HEK293 (cell line): ENCODE measurements around the gene PLPP6.
A peak's percentile ranks its signal among the peaks of the same experiment; 100 is the strongest.

ENCODE experiments used
- CTCF ChIA-PET: fragments of 350-600 bp; formaldehyde crosslinking; extraction: SDS; loops from one replicate; lab custom pipeline; 2021; ENCODE audit warnings: antibody characterized with exemption; lab: Yijun Ruan, JAX
- POLR2A ChIA-PET: fragments of 300-600 bp; formaldehyde crosslinking; extraction: SDS; loops from one replicate; lab custom pipeline; 2020; ENCODE audit warnings: antibody characterized with exemption, inconsistent platforms; lab: Yijun Ruan, JAX
- H3K27ac ChIP-seq: fragments of 200-500 bp; sonication (Bioruptor generic); 2 replicates; pipeline ENCODE4 v1.5.1; 2014; ENCODE audit warnings: low read depth, low read length, control low read depth, inconsistent platforms; ENCODE audit errors: extremely low read depth
- H3K36me3 ChIP-seq, 2 experiments: fragments of 200-500 bp in 1 of 2; sonication (Bioruptor generic) in 1 of 2; 1 replicate in 1 of 2; 2 replicates in 1 of 2; pipeline ENCODE4 v1.5.1; 2014 to 2017; ENCODE audit warnings: inconsistent platforms in 2 of 2, low read length in 2 of 2; ENCODE audit not compliant: control insufficient read depth in 2 of 2, insufficient read depth in 1 of 2
- H3K4me1 ChIP-seq: fragments of 200-500 bp; sonication (Bioruptor generic); 2 replicates; pipeline ENCODE4 v1.5.1; 2014; ENCODE audit warnings: mild to moderate bottlenecking, low read length, inconsistent platforms; ENCODE audit not compliant: control insufficient read depth, insufficient read depth
- H3K4me3 ChIP-seq: 2 replicates; pipeline ENCODE4 v1.5.1; 2011; ENCODE audit warnings: low read depth, mild to moderate bottlenecking, control low read depth, low read length, moderate library complexity
- H3K9me3 ChIP-seq: fragments of 200-500 bp; sonication (Bioruptor generic); 2 replicates; pipeline ENCODE4 v1.5.1; 2014; ENCODE audit warnings: low read depth, low read length, inconsistent platforms; ENCODE audit not compliant: control insufficient read depth, insufficient read depth
- BCL11B ChIP-seq: fragments of 450-650 bp; formaldehyde crosslinking; IDR thresholded peaks from 2 replicates; pipeline ENCODE4 v1.5.1; 2016; ENCODE audit warnings: low read depth, missing biosample characterization, missing genetic modification characterization
- EGR2 ChIP-seq: fragments of 450-650 bp; formaldehyde crosslinking; IDR thresholded peaks from 2 replicates; pipeline ENCODE4 v1.5.1; 2016; ENCODE audit warnings: low read depth, missing biosample characterization, missing genetic modification characterization
- HOXC10 ChIP-seq: sonication (generic); formaldehyde crosslinking; IDR thresholded peaks from 2 replicates; pipeline ENCODE4 v1.8.1; 2023; ENCODE audit warnings: mild to moderate bottlenecking, missing genetic modification reagents
- KLF9 ChIP-seq: fragments of 450-650 bp; formaldehyde crosslinking; IDR thresholded peaks from 2 replicates; pipeline ENCODE4 v1.5.1; 2016; ENCODE audit warnings: missing biosample characterization, missing genetic modification characterization, low read depth
- REPIN1 ChIP-seq: fragments of 450-650 bp; formaldehyde crosslinking; IDR thresholded peaks from 2 replicates; pipeline ENCODE4 v1.5.1; 2017; ENCODE audit warnings: missing biosample characterization, missing genetic modification characterization, low read depth
- TCF7L2 ChIP-seq: IDR thresholded peaks from 2 replicates; pipeline ENCODE4 v1.6.1; 2011; ENCODE audit warnings: low read depth, mild to moderate bottlenecking, inconsistent platforms, low read length, moderate library complexity, borderline replicate concordance
- ZBTB20 ChIP-seq: fragments of 450-650 bp; formaldehyde crosslinking; IDR thresholded peaks from 2 replicates; pipeline ENCODE4 v1.5.1; 2016; ENCODE audit warnings: missing biosample characterization, missing genetic modification characterization
- ZBTB7A ChIP-seq: fragments of 450-650 bp; formaldehyde crosslinking; IDR thresholded peaks from 2 replicates; pipeline ENCODE4 v1.5.1; 2016; ENCODE audit warnings: low read depth, missing biosample characterization, missing genetic modification characterization
- ZFHX2 ChIP-seq: fragments of 450-650 bp; formaldehyde crosslinking; conservative IDR thresholded peaks from 2 replicates; pipeline ENCODE4 v1.5.1; 2016; ENCODE audit warnings: missing biosample characterization, missing genetic modification characterization
- ZFP3 ChIP-seq: fragments of 450-650 bp; formaldehyde crosslinking; IDR thresholded peaks from 2 replicates; pipeline ENCODE4 v1.5.1; 2016; ENCODE audit warnings: low read depth, missing biosample characterization, missing genetic modification characterization
- ZNF121 ChIP-seq: fragments of 450-650 bp; formaldehyde crosslinking; IDR thresholded peaks from 2 replicates; pipeline ENCODE4 v1.5.1; 2016; ENCODE audit warnings: missing biosample characterization, missing genetic modification characterization
- ZNF174 ChIP-seq: fragments of 450-650 bp; formaldehyde crosslinking; IDR thresholded peaks from 2 replicates; pipeline ENCODE4 v1.5.0; 2017; ENCODE audit warnings: missing biosample characterization, mild to moderate bottlenecking, missing genetic modification characterization
- ZNF175 ChIP-seq: fragments of 450-650 bp; formaldehyde crosslinking; IDR thresholded peaks from 2 replicates; pipeline ENCODE4 v1.5.1; 2016; ENCODE audit warnings: missing biosample characterization, missing genetic modification characterization
- ZNF214 ChIP-seq: fragments of 450-650 bp; formaldehyde crosslinking; IDR thresholded peaks from 2 replicates; pipeline ENCODE4 v1.5.1; 2017; ENCODE audit warnings: missing biosample characterization, mild to moderate bottlenecking, missing genetic modification characterization, borderline replicate concordance
- ZNF600 ChIP-seq: fragments of 450-650 bp; formaldehyde crosslinking; IDR thresholded peaks from 2 replicates; pipeline ENCODE4 v1.5.1; 2016; ENCODE audit warnings: missing biosample characterization, missing genetic modification characterization
- ZNF654 ChIP-seq: fragments of 450-650 bp; formaldehyde crosslinking; IDR thresholded peaks from 2 replicates; pipeline ENCODE4 v1.5.1; 2016; ENCODE audit warnings: low read depth, missing biosample characterization, missing genetic modification characterization
- ZNF658 ChIP-seq: fragments of 450-650 bp; formaldehyde crosslinking; IDR thresholded peaks from 2 replicates; pipeline ENCODE4; 2016; ENCODE audit warnings: missing biosample characterization, missing genetic modification characterization
- ZNF677 ChIP-seq: fragments of 450-650 bp; IDR thresholded peaks from 2 replicates; pipeline ENCODE4 v1.5.0; 2018; ENCODE audit warnings: missing biosample characterization, mild to moderate bottlenecking, missing genetic modification characterization, moderate library complexity
- ZNF776 ChIP-seq: fragments of 450-650 bp; formaldehyde crosslinking; IDR thresholded peaks from 2 replicates; pipeline ENCODE4 v1.5.0; 2017; ENCODE audit warnings: missing biosample characterization, missing genetic modification characterization, borderline replicate concordance
- TF ChIP-seq, protein P1 (sequence below): fragments of 450-650 bp; formaldehyde crosslinking; IDR thresholded peaks from 2 replicates; pipeline ENCODE4 v1.5.1; 2017; ENCODE audit warnings: missing biosample characterization, missing genetic modification characterization
- TF ChIP-seq, protein P2 (sequence below): fragments of 450-650 bp; formaldehyde crosslinking; IDR thresholded peaks from 2 replicates; pipeline ENCODE4 v1.5.1; 2016; ENCODE audit warnings: missing biosample characterization, missing genetic modification characterization

Gene PLPP6

DNA sequence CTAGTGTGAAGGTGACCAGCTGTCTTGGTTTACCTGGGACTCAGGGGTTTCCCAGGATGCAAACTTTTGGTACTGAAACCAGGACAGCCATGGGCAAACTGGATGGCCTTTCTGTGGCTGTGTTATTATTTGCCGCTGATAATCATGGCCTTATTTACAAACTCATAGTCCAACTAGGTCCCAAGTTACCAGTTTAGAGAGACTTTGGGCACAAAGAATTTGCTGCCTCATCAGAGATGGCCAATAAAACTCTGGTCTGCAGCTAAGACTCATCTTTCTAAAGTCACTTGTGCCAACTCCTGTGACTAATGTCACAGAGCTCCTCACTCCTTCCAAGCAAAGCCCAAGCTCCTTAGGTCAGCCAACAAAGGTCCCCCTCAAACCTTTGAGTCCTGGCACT is 47.5 kb upstream of the PLPP6 start:
- Histone ChIP-seq H3K36me3 (no peaks in the 10 kb centered on the region), H3K27ac (no peak overlapping the region), H3K4me1 (peaks cover 3% of the 10 kb centered on the region; the same call in 1 of the 2 replicates), H3K9me3 (no peaks in the 10 kb centered on the region), H3K4me3 (no peak overlapping the region)
- POLR2A ChIA-PET: no interaction called here
- CTCF ChIA-PET: interaction anchor here (0.6 to 1.3 kb wide), 4 partner anchors 10 to 288 kb away, joined by 3 to 10 read pairs (median 4); partner anchors contain the start of gene SPATA6L
- no peak for TF ChIP-seq ZNF654 (tag by site-specific recombination)
- TF ChIP-seq KLF9 (tag by site-specific recombination): no peak

GRCh38 chr9:4615251-4615650 is 46.8 kb upstream of the PLPP6 start:
- TF ChIP-seq EGR2 (tag by site-specific recombination) (0 out of 2 replicates have a peak, but pooled peaks have one; percentile 28), ZFHX2 (tag by site-specific recombination) (peak; percentile 45), ZBTB7A (tag by site-specific recombination) (no peak)
- CTCF ChIA-PET: interaction anchor here (0.6 to 1.3 kb wide), 3 partner anchors 11 to 288 kb away, joined by 3 to 10 read pairs (median 4); partner anchors contain the start of gene SPATA6L
- POLR2A ChIA-PET: no interaction called here
- H3K9me3 ChIP-seq: no peaks in the 10 kb centered on the region
- no peak overlapping the region for H3K4me3 ChIP-seq
- H3K36me3 ChIP-seq: no peaks in the 10 kb centered on the region
- H3K27ac ChIP-seq: no peak overlapping the region
- H3K4me1 ChIP-seq: peaks cover 3% of the 10 kb centered on the region; the same call in 1 of the 2 replicates

- TF ChIP-seq ZNF121 (0 out of 2 replicates have a peak, but pooled peaks have one; percentile 15), ZNF677 (tag by site-specific recombination) (no peak)
- TF ChIP-seq, all 188 proteins: peak for 1
- peaks cover 3% of the 10 kb centered on the region; the same call in 1 of the 2 replicates for H3K4me1 ChIP-seq
- no peak overlapping the region for H3K27ac ChIP-seq
- ChIA-PET POLR2A (no interaction called here), CTCF (interaction anchor here (1.0 to 2.9 kb wide), 3 partner anchors 11 to 249 kb away, joined by 3 to 14 read pairs (median 3); partner anchors contain the start of gene SPATA6L)
- H3K4me3 ChIP-seq: no peak overlapping the region
- no peaks in the 10 kb centered on the region for H3K9me3 ChIP-seq
- H3K36me3 ChIP-seq: no peaks in the 10 kb centered on the region
These were observed 46.3 kb upstream of the PLPP6 start for GRCh38 chr9:4615778-4616177.

GRCh38 chr9:4617752-4618151 is 44.3 kb upstream of the PLPP6 start:
- CTCF ChIA-PET: interaction anchor here (0.6 to 2.9 kb wide), 2 partner anchors 13 to 215 kb away, joined by 3 to 14 read pairs; no protein-coding TSS in a partner anchor
- no peaks in the 10 kb centered on the region for H3K36me3 ChIP-seq
- POLR2A ChIA-PET: no interaction called here
- peaks cover 3% of the 10 kb centered on the region; the same call in 1 of the 2 replicates for H3K4me1 ChIP-seq
- no peak for TF ChIP-seq ZBTB20 (tag by site-specific recombination)
- TF ChIP-seq, protein P1, sequence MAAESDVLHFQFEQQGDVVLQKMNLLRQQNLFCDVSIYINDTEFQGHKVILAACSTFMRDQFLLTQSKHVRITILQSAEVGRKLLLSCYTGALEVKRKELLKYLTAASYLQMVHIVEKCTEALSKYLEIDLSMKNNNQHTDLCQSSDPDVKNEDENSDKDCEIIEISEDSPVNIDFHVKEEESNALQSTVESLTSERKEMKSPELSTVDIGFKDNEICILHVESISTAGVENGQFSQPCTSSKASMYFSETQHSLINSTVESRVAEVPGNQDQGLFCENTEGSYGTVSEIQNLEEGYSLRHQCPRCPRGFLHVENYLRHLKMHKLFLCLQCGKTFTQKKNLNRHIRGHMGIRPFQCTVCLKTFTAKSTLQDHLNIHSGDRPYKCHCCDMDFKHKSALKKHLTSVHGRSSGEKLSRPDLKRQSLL: no peak
- TF ChIP-seq ZNF600 (tag by site-specific recombination): no peak
- no peak overlapping the region for H3K27ac ChIP-seq
- no peaks in the 10 kb centered on the region for H3K9me3 ChIP-seq
- no peak overlapping the region for H3K4me3 ChIP-seq

DNA sequence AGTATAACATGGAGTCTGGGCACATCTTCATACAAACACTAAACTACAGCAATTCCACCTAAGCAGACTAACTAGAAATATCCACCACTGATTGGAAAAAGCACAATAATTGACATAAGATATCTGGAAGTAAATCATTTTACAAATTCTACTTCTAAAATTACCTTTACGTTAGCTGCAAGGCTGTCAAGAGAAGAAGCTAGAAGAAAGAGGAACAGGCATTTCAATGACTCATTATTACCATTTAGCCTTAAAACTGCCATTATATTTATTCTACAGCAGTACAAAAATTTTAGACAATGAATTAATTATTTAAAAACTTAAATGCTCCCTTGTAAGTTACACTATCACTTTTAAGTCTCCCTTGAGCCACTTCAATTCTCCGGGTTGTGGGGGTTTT is 43.4 kb upstream of the PLPP6 start:
- Histone ChIP-seq H3K4me3 (no peak overlapping the region), H3K36me3 (no peaks in the 10 kb centered on the region), H3K27ac (no peak overlapping the region), H3K9me3 (no peaks in the 10 kb centered on the region), H3K4me1 (peaks cover 3% of the 10 kb centered on the region; the same call in 1 of the 2 replicates)
- ChIA-PET CTCF (interaction anchor here (0.6 to 1.3 kb wide), 2 partner anchors 22 to 43 kb away, joined by 3 to 4 read pairs; partner anchors contain the start of gene PLPP6), POLR2A (interaction anchor here (0.7 kb wide), 2 partner anchors 70 to 173 kb away, joined by 5 to 6 read pairs; no protein-coding TSS in a partner anchor)
- TF ChIP-seq BCL11B (tag by site-specific recombination): no peak
- TF ChIP-seq ZNF174 (tag by site-specific recombination): no peak
- TF ChIP-seq ZNF658: no peak
- TF ChIP-seq ZNF776 (tag by site-specific recombination): no peak
- TF ChIP-seq ZNF214 (tag by site-specific recombination): no peak
- TF ChIP-seq, protein P2, sequence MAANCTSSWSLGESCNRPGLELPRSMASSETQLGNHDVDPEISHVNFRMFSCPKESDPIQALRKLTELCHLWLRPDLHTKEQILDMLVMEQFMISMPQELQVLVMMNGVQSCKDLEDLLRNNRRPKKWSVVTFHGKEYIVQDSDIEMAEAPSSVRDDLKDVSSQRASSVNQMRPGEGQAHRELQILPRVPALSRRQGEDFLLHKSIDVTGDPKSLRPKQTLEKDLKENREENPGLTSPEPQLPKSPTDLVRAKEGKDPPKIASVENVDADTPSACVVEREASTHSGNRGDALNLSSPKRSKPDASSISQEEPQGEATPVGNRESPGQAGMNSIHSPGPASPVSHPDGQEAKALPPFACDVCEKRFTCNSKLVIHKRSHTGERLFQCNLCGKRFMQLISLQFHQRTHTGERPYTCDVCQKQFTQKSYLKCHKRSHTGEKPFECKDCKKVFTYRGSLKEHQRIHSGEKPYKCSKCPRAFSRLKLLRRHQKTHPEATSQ (tag by site-specific recombination): no peak
- TF ChIP-seq ZNF654 (tag by site-specific recombination): no peak
- no peak for TF ChIP-seq ZNF175
- TF ChIP-seq REPIN1: no peak
- TF ChIP-seq ZFP3 (tag by site-specific recombination): no peak
- no peak for TF ChIP-seq TCF7L2
- no peak for TF ChIP-seq HOXC10 (CRISPR knock-in tag)
